Measurements from ENCODE around the gene KASH5.
"Not testable (repeated sequence)": the region's sequence is repeated elsewhere in the genome, so short reads cannot be mapped to it uniquely, and the experiment has no call there.

The KASH5 gene

GRCh38 chr19:49455773-49456172, 67.7 kb downstream of the KASH5 start:
- DNase-seq (ENCODE audit: low read depth) = no peak

- DNase-seq (ENCODE audit: low read depth) = no peak
Observed at GRCh38 chr19:49456326-49456725, 68.3 kb downstream of the KASH5 start.

- DNase-seq (ENCODE audit: low read depth) = no peak
Observed at GRCh38 chr19:49458567-49458903, 70.5 kb downstream of the KASH5 start.

- DNase-seq (ENCODE audit: low read depth) = no peak
Observed at GRCh38 chr19:49459388-49459787, 71.3 kb downstream of the KASH5 start.

- not testable (repeated sequence) for DNase-seq (ENCODE audit: low read depth)
Observed at GRCh38 chr19:49461130-49461529, 73.1 kb downstream of the KASH5 start.

- no peak for DNase-seq (ENCODE audit: low read depth)
Observed at GRCh38 chr19:49461656-49462055, 73.6 kb downstream of the KASH5 start.

GRCh38 chr19:49462492-49462891, 74.4 kb downstream of the KASH5 start:
- DNase-seq (ENCODE audit: low read depth) = no peak

- no peak for DNase-seq (ENCODE audit: low read depth)
Observed at GRCh38 chr19:49463960-49464740, 76.1 kb downstream of the KASH5 start.

- no peak for DNase-seq (ENCODE audit: low read depth)
Observed at GRCh38 chr19:49465371-49465770, 77.3 kb downstream of the KASH5 start.
